ENCODE data around the gene BCO2. TPM values are rescaled to one million over a fixed set of nuclear protein-coding genes. Genes with fewer than 3 reads are reported as not detected.

Gene BCO2
- total RNA-seq, 1 donor from 2014 or later: 3.6 TPM

- H3K27me3 Mint-ChIP-seq: no peaks in the 10 kb centered on the region
- H3K9me3 Mint-ChIP-seq (ENCODE audit: low read depth): peaks cover 26% of the 10 kb centered on the region
- H3K4me1 Mint-ChIP-seq (ENCODE audit: low read depth): no peaks in the 10 kb centered on the region
- no peak overlapping the region for H3K27ac Mint-ChIP-seq
- no peak overlapping the region for H3K4me3 Mint-ChIP-seq (ENCODE audit: low read depth)
- no peak for TF ChIP-seq CTCF (IDR thresholded peaks at IDR 0.05; ENCODE audit: unreplicated experiment)
- peaks cover 18% of the 10 kb centered on the region for H3K36me3 Mint-ChIP-seq (ENCODE audit: insufficient read depth)
- DNase-seq (ENCODE audit: low spot score, unreplicated experiment): no peak
Observed at GRCh38 chr11:112247201-112247600, 71.9 kb downstream of the BCO2 start.

DNA sequence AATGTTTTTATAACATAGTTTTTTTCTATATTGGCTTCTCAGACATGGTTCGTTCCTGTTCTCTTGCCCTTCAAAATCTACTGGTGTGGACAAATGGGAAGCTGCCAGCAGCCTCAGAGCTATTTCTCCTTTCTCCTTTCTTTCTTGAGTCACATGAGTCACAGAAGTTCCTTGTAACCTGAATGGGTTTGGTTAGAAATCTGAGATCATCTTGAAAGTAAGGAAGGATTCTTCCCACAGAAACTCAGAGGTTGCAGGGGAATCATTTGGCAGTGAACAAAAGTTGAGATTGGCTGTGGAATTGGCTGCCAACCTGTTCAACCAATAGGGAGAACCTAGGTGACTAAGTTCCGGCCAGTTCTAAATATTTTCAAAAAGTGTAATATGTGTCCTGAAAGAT, 72.9 kb downstream of the BCO2 start:
- Mint-ChIP-seq H3K36me3 (ENCODE audit: insufficient read depth) (peaks cover 10% of the 10 kb centered on the region), H3K27ac (no peak overlapping the region), H3K9me3 (ENCODE audit: low read depth) (peaks cover 22% of the 10 kb centered on the region), H3K27me3 (no peaks in the 10 kb centered on the region), H3K4me3 (ENCODE audit: low read depth) (no peak overlapping the region), H3K4me1 (ENCODE audit: low read depth) (no peaks in the 10 kb centered on the region)
- DNase-seq (ENCODE audit: low spot score, unreplicated experiment): no peak
- no peak for TF ChIP-seq CTCF (IDR thresholded peaks at IDR 0.05; ENCODE audit: unreplicated experiment)

GRCh38 chr11:112249871-112250610, 74.7 kb downstream of the BCO2 start:
- peaks cover 9% of the 10 kb centered on the region for H3K9me3 Mint-ChIP-seq (ENCODE audit: low read depth)
- H3K27me3 Mint-ChIP-seq: no peaks in the 10 kb centered on the region
- H3K4me1 Mint-ChIP-seq (ENCODE audit: low read depth): no peaks in the 10 kb centered on the region
- no peaks in the 10 kb centered on the region for H3K36me3 Mint-ChIP-seq (ENCODE audit: insufficient read depth)
- no peak for TF ChIP-seq CTCF (IDR thresholded peaks at IDR 0.05; ENCODE audit: unreplicated experiment)
- H3K4me3 Mint-ChIP-seq (ENCODE audit: low read depth): no peak overlapping the region
- DNase-seq (ENCODE audit: low spot score, unreplicated experiment): no peak
- H3K27ac Mint-ChIP-seq: no peak overlapping the region

- no peak overlapping the region for H3K4me3 Mint-ChIP-seq (ENCODE audit: low read depth)
- no peak for TF ChIP-seq CTCF (IDR thresholded peaks at IDR 0.05; ENCODE audit: unreplicated experiment)
- H3K27ac Mint-ChIP-seq: no peak overlapping the region
- no peaks in the 10 kb centered on the region for H3K27me3 Mint-ChIP-seq
- DNase-seq (ENCODE audit: low spot score, unreplicated experiment): no peak
- peaks cover 3% of the 10 kb centered on the region for H3K4me1 Mint-ChIP-seq (ENCODE audit: low read depth)
- H3K9me3 Mint-ChIP-seq (ENCODE audit: low read depth): no peaks in the 10 kb centered on the region
- no peaks in the 10 kb centered on the region for H3K36me3 Mint-ChIP-seq (ENCODE audit: insufficient read depth)
Observed at GRCh38 chr11:112253605-112254242, 78.4 kb downstream of the BCO2 start.

DNA sequence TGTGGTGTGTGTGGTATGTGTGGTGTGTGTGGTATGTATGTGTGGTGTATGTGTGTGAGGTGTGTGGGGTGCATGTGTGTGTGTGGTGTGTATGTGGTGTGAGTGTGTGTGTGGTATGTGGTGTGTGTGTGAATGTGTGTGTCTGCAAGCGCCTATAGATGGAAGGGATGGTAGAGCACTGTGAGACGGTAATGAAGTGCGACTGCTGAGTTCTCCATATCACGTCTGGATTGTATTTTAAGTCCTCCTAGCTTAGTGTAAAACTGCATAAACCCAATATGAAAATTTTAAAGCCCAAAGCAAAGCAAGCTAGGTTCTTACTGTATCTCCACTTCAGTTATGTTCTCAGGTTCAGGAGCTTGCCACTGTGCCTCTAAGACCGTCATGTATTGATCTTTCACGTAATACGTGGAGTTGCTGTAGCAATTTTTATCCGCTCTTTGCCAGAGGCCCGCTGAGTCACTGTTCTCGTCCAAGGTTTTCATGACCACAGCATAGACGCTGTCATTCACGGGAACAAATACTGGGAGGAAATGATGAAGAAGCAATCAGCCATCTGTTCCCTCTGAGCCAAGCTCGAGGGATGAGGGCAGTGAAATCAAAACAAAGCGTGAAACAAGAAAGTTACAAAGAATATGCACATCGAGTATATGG, 79.9 kb downstream of the BCO2 start:
- Mint-ChIP-seq H3K36me3 (ENCODE audit: insufficient read depth) (no peaks in the 10 kb centered on the region), H3K27ac (no peak overlapping the region), H3K27me3 (no peaks in the 10 kb centered on the region)

More for the DNA sequence above, 79.9 kb downstream of the BCO2 start:
- Mint-ChIP-seq H3K4me1 (ENCODE audit: low read depth) (peaks cover 4% of the 10 kb centered on the region), H3K9me3 (ENCODE audit: low read depth) (no peaks in the 10 kb centered on the region), H3K4me3 (ENCODE audit: low read depth) (no peak overlapping the region)
- DNase-seq (ENCODE audit: low spot score, unreplicated experiment): no peak
- no peak for TF ChIP-seq CTCF (IDR thresholded peaks at IDR 0.05; ENCODE audit: unreplicated experiment)
